ENCODE data around the gene PPP1R9A.

DNA sequence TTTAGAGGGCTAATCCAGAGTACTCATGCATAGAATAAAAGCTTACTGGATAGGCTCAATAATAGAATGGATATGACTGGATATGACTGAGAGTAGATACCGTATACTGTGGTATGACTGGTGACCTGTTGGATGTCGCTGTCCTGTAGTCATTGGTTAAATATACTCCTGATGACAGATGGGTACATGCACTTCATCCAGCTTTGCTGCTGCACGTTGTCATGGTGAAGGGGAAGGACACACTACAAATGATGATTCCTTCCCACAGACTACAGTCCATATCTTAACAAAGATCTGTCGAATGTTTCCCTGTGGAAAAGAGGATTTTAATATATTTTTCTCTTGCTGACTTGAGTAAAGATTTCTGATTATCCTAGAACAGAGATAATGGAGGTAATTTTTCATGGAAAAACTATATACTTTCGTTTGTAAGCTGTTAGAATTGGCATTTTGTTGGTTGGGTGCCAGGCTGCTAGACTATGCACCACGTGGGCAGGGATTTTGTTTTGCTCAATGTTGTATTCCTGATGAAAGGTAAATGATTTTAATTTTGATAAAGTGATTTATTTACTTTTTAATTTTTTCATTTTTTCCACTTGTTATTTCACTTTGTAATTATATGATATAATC, 97.3 kb downstream of the PPP1R9A start:
- no peak for TF ChIP-seq CTCF (IDR thresholded peaks at IDR 0.05)
- TF ChIP-seq POLR2AphosphoS5 (IDR thresholded peaks at IDR 0.05) = no peak

Data from prostate gland (tissue), 2 donors.